Measurements from ENCODE around the gene RTN4R. TPM values are rescaled to one million over a fixed set of nuclear protein-coding genes. Genes with fewer than 3 reads are reported as not detected.
A peak's percentile ranks its signal among the peaks of the same experiment; 100 is the strongest.

The RTN4R gene
- total and polyA plus RNA-seq, 9 of the 15 experiments (the other 6 are each of a cell fraction or from before 2014, with no cell fraction given): 0.04 to 2.8 (median 1.4) TPM; not detected in 3

DNA sequence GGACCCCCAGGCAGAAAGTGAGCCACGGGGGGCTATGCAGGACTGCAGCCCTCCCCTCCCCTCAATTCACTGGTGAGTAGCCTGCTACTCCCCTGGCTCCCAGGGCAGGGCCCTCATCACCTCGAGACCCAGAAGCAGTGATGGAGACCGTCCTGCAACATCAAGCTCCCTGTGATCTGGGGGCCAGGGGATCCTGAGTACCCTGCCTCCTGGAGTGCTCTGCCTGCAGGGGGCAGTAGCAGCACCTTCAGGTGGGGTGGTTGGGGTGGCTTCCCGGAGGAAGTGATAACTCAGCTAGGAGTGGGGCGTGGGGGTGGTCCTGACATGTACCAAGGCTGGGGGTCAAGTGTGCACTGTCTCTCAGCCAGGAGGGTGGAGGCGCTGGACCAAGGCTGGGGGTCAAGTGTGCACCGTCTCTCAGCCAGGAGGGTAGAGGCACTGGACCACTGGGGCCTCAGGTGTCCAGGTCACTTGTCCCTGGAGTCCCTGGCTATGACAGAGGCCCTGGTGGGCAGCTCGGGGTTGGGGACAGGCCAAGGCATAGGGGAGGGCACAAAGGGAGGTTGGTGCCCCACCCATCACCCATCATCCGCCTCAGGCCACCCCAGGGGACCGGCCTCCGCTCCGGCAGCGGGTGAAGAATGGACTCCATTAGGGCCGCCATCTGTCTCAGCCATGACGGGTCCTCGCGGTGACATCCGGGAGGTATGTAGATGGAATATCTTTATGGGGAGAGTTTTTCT lies 9.4 kb downstream of the RTN4R start (continued):
- TF ChIP-seq RAD21 (CRISPR knock-in tag; conservative IDR thresholded peaks at IDR 0.05 in 1 of 2, IDR thresholded peaks at IDR 0.05 in 1 of 2) (peak in 1 of 2 experiments; percentile 61; a peak in 2 of 4 replicates), HNRNPLL (IDR thresholded peaks at IDR 0.05; ENCODE audit: low read depth, low read length, poor library complexity, severe bottlenecking) (peak; percentile 13), ZBTB7A (IDR thresholded peaks at IDR 0.05; ENCODE audit: borderline replicate concordance, control insufficient read depth, low read depth, low read length) (peak; percentile 95), ARHGAP35 (IDR thresholded peaks at IDR 0.05; ENCODE audit: partially characterized antibody) (peak; percentile 23), ILF3 (IDR thresholded peaks at IDR 0.05; ENCODE audit: borderline replicate concordance) (no peak), ETS2 (tag; IDR thresholded peaks at IDR 0.05; ENCODE audit: borderline replicate concordance, poor library complexity, severe bottlenecking) (peak; percentile 2), ATF1 (CRISPR knock-in tag; IDR thresholded peaks at IDR 0.05) (no peak), ATF1 (tag; IDR thresholded peaks at IDR 0.05) (0 out of 2 replicates have a peak, but pooled peaks have one; percentile 8), PHTF2 (CRISPR knock-in tag; IDR thresholded peaks at IDR 0.05) (0 out of 2 replicates have a peak, but pooled peaks have one; percentile 39), ZNF707 (CRISPR knock-in tag; conservative IDR thresholded peaks at IDR 0.05) (no peak), RBBP5 (IDR thresholded peaks at IDR 0.05; ENCODE audit: borderline replicate concordance, insufficient read depth, low read length, poor library complexity, severe bottlenecking) (peak; percentile 35), NEUROD1 (IDR thresholded peaks at IDR 0.05; ENCODE audit: borderline replicate concordance, low read depth, low read length, partially characterized antibody) (peak; percentile 27), PHF21A (IDR thresholded peaks at IDR 0.05; ENCODE audit: borderline replicate concordance, low read depth) (0 out of 2 replicates have a peak, but pooled peaks have one; percentile 29), PHF8 (IDR thresholded peaks at IDR 0.05; ENCODE audit: borderline replicate concordance, low read length) (no peak), L3MBTL2 (IDR thresholded peaks at IDR 0.05) (peak; percentile 11; the same call in 1 of the 2 replicates), JUND (IDR thresholded peaks at IDR 0.05; ENCODE audit: borderline replicate concordance, low read depth, low read length) (0 out of 2 replicates have a peak, but pooled peaks have one; percentile 24), JUND (tag; IDR thresholded peaks at IDR 0.05; ENCODE audit: borderline replicate concordance, low read depth, low read length) (no peak), CREM (IDR thresholded peaks at IDR 0.05; ENCODE audit: low read depth) (peak; percentile 22; the same call in 1 of the 2 replicates), NFATC3 (IDR thresholded peaks at IDR 0.05) (no peak), RHOXF2B (CRISPR knock-in tag; conservative IDR thresholded peaks at IDR 0.05) (0 out of 2 replicates have a peak, but pooled peaks have one; percentile 52), NFIX (CRISPR knock-in tag; IDR thresholded peaks at IDR 0.05; ENCODE audit: low read depth) (no peak), SMARCA5 (IDR thresholded peaks at IDR 0.05) (0 out of 2 replicates have a peak, but pooled peaks have one; percentile 42), OTX1 (CRISPR knock-in tag; IDR thresholded peaks at IDR 0.05) (0 out of 2 replicates have a peak, but pooled peaks have one; percentile 32), MAZ (CRISPR knock-in tag; conservative IDR thresholded peaks at IDR 0.05 in 1 of 2, IDR thresholded peaks at IDR 0.05 in 1 of 2) (peak in 1 of 2 experiments; percentile 72; a peak in 3 of 4 replicates)
- TF ChIP-seq, protein P1, sequence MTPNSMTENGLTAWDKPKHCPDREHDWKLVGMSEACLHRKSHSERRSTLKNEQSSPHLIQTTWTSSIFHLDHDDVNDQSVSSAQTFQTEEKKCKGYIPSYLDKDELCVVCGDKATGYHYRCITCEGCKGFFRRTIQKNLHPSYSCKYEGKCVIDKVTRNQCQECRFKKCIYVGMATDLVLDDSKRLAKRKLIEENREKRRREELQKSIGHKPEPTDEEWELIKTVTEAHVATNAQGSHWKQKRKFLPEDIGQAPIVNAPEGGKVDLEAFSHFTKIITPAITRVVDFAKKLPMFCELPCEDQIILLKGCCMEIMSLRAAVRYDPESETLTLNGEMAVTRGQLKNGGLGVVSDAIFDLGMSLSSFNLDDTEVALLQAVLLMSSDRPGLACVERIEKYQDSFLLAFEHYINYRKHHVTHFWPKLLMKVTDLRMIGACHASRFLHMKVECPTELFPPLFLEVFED (CRISPR knock-in tag; conservative IDR thresholded peaks at IDR 0.05): 0 out of 2 replicates have a peak, but pooled peaks have one; percentile 42

Data from K562 (cell line).